ENCODE results near the gene RAB6C.
A peak's percentile ranks its signal among the peaks of the same experiment; 100 is the strongest.
"Not testable (repeated sequence)": the region's sequence is repeated elsewhere in the genome, so short reads cannot be mapped to it uniquely, and the experiment has no call there.

Gene RAB6C

GRCh38 chr2:129977986-129978385 lies 1.5 kb upstream of the RAB6C start:
- DNase-seq, result no peak

GRCh38 chr2:129980246-129980645 lies 780 bp downstream of the RAB6C start:
- DNase-seq, result not testable (repeated sequence)

More at GRCh38 chr2:129977986-129978385, 1.5 kb upstream of the RAB6C start:
- TF ChIP-seq GATA1 (IDR thresholded peaks at IDR 0.05; ENCODE audit: low read depth, low read length), result no peak
- no peak for TF ChIP-seq POLR2A (IDR thresholded peaks at IDR 0.05; ENCODE audit: low read length)

GRCh38 chr2:129981689-129982088 lies 2.2 kb downstream of the RAB6C start:
- DNase-seq, result not testable (repeated sequence)

GRCh38 chr2:129984426-129984825 lies 5.0 kb downstream of the RAB6C start:
- no peak for DNase-seq
- TF ChIP-seq POLR2A (IDR thresholded peaks at IDR 0.05; ENCODE audit: low read length) (no peak), GATA1 (IDR thresholded peaks at IDR 0.05; ENCODE audit: low read depth, low read length) (no peak)

GRCh38 chr2:129992415-129993006 lies 13.0 kb downstream of the RAB6C start:
- not testable (repeated sequence) for DNase-seq

- not testable (repeated sequence) for DNase-seq
Observed at GRCh38 chr2:129993151-129993550, 13.7 kb downstream of the RAB6C start.

GRCh38 chr2:129996657-129997237 lies 17.3 kb downstream of the RAB6C start:
- not testable (repeated sequence) for DNase-seq

- DNase-seq, result not testable (repeated sequence)
Observed at GRCh38 chr2:129998771-129999170, 19.3 kb downstream of the RAB6C start.

- DNase-seq, result not testable (repeated sequence)
Observed at GRCh38 chr2:130005862-130006261, 26.4 kb downstream of the RAB6C start.

GRCh38 chr2:130016701-130017100 lies 37.2 kb downstream of the RAB6C start:
- not testable (repeated sequence) for DNase-seq

- DNase-seq, result no peak
- TF ChIP-seq GATA1 (IDR thresholded peaks at IDR 0.05; ENCODE audit: low read depth, low read length) (no peak), POLR2A (IDR thresholded peaks at IDR 0.05; ENCODE audit: low read length) (no peak)
Observed at GRCh38 chr2:130019402-130019801, 39.9 kb downstream of the RAB6C start.

- DNase-seq, result not testable (repeated sequence)
Observed at GRCh38 chr2:130020069-130020468, 40.6 kb downstream of the RAB6C start.

GRCh38 chr2:130025931-130026330 lies 46.5 kb downstream of the RAB6C start:
- peak in 1 of 2 experiments; percentile 7 for DNase-seq
